ENCODE data around the gene ERC2.

Gene ERC2

GRCh38 chr3:56192001-56192400, 276.3 kb downstream of the ERC2 start:
- no peak overlapping the region for H3K4me3 ChIP-seq (ENCODE audit: low read depth, low read length)
- no peaks in the 10 kb centered on the region for H3K4me1 ChIP-seq
- H3K27me3 ChIP-seq (ENCODE audit: control insufficient read depth, insufficient read depth, low read length) = no peaks in the 10 kb centered on the region
- no peaks in the 10 kb centered on the region for H3K9me3 ChIP-seq (ENCODE audit: control insufficient read depth, low read length)
- no peak for TF ChIP-seq CTCF (IDR thresholded peaks at IDR 0.05)
- no peak overlapping the region for H3K4me2 ChIP-seq (ENCODE audit: low read length)
- H3K79me2 ChIP-seq = no peaks in the 10 kb centered on the region
- no peaks in the 10 kb centered on the region for H3K36me3 ChIP-seq (ENCODE audit: control insufficient read depth, insufficient read depth, low read length)
- no peak overlapping the region for H2AFZ ChIP-seq
- H3K27ac ChIP-seq = no peak overlapping the region
- no peak overlapping the region for H3K9ac ChIP-seq

- Histone ChIP-seq H3K9me3 (ENCODE audit: control insufficient read depth, low read length) (no peaks in the 10 kb centered on the region), H3K27me3 (ENCODE audit: control insufficient read depth, insufficient read depth, low read length) (no peaks in the 10 kb centered on the region), H3K4me2 (ENCODE audit: low read length) (no peak overlapping the region), H2AFZ (no peak overlapping the region), H3K36me3 (ENCODE audit: control insufficient read depth, insufficient read depth, low read length) (no peaks in the 10 kb centered on the region), H3K4me3 (ENCODE audit: low read depth, low read length) (no peak overlapping the region), H3K79me2 (no peaks in the 10 kb centered on the region), H3K4me1 (no peaks in the 10 kb centered on the region), H3K9ac (no peak overlapping the region), H3K27ac (no peak overlapping the region)
- no peak for TF ChIP-seq CTCF (IDR thresholded peaks at IDR 0.05)
Measured at GRCh38 chr3:56190771-56191305, 277.4 kb downstream of the ERC2 start.

GRCh38 chr3:56190130-56190529, 278.1 kb downstream of the ERC2 start:
- H3K9me3 ChIP-seq (ENCODE audit: control insufficient read depth, low read length) = no peaks in the 10 kb centered on the region
- H3K27ac ChIP-seq = no peak overlapping the region
- TF ChIP-seq CTCF (IDR thresholded peaks at IDR 0.05) = no peak
- H3K4me3 ChIP-seq (ENCODE audit: low read depth, low read length) = no peak overlapping the region
- no peak overlapping the region for H3K4me2 ChIP-seq (ENCODE audit: low read length)
- no peaks in the 10 kb centered on the region for H3K36me3 ChIP-seq (ENCODE audit: control insufficient read depth, insufficient read depth, low read length)
- no peak overlapping the region for H2AFZ ChIP-seq
- H3K27me3 ChIP-seq (ENCODE audit: control insufficient read depth, insufficient read depth, low read length) = no peaks in the 10 kb centered on the region
- no peaks in the 10 kb centered on the region for H3K79me2 ChIP-seq
- H3K4me1 ChIP-seq = no peaks in the 10 kb centered on the region
- H3K9ac ChIP-seq = no peak overlapping the region

- TF ChIP-seq CTCF (IDR thresholded peaks at IDR 0.05) = no peak
- no peak overlapping the region for H3K9ac ChIP-seq
- H3K36me3 ChIP-seq (ENCODE audit: control insufficient read depth, insufficient read depth, low read length) = no peaks in the 10 kb centered on the region
- H3K4me1 ChIP-seq = no peaks in the 10 kb centered on the region
- no peaks in the 10 kb centered on the region for H3K9me3 ChIP-seq (ENCODE audit: control insufficient read depth, low read length)
- no peak overlapping the region for H3K27ac ChIP-seq
- H2AFZ ChIP-seq = no peak overlapping the region
- no peaks in the 10 kb centered on the region for H3K79me2 ChIP-seq
- H3K4me2 ChIP-seq (ENCODE audit: low read length) = no peak overlapping the region
- H3K27me3 ChIP-seq (ENCODE audit: control insufficient read depth, insufficient read depth, low read length) = no peaks in the 10 kb centered on the region
- no peak overlapping the region for H3K4me3 ChIP-seq (ENCODE audit: low read depth, low read length)
Measured at GRCh38 chr3:56189536-56189935, 278.7 kb downstream of the ERC2 start.

- TF ChIP-seq CTCF (IDR thresholded peaks at IDR 0.05) = no peak
- Histone ChIP-seq H3K79me2 (no peaks in the 10 kb centered on the region), H3K36me3 (ENCODE audit: control insufficient read depth, insufficient read depth, low read length) (no peaks in the 10 kb centered on the region), H3K27me3 (ENCODE audit: control insufficient read depth, insufficient read depth, low read length) (no peaks in the 10 kb centered on the region), H3K4me2 (ENCODE audit: low read length) (no peak overlapping the region), H3K4me3 (ENCODE audit: low read depth, low read length) (no peak overlapping the region), H3K9ac (no peak overlapping the region), H3K27ac (no peak overlapping the region), H3K9me3 (ENCODE audit: control insufficient read depth, low read length) (no peaks in the 10 kb centered on the region), H2AFZ (no peak overlapping the region), H3K4me1 (no peaks in the 10 kb centered on the region)
Measured at GRCh38 chr3:56188201-56188600, 280.1 kb downstream of the ERC2 start.
